ENCODE measurements around the gene NTN4.
"Not testable (repeated sequence)": the region's sequence is repeated elsewhere in the genome, so short reads cannot be mapped to it uniquely, and the experiment has no call there.

NTN4 gene

DNA sequence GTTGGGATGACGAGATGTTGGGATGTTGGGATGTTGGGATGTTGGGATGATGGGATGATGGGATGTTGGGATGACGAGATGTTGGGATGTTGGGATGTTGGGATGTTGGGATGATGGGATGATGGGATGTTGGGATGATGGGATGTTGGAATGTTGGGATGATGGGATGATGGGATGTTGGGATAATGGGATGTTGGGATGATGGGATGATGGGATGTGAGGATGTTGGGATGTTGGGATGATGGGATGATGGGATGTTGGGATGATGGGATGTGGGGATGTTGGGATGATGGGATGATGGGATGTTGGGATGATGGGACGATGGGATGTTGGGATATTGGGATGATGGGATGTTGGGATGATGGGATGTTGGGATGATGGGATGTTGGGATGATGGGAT is 135.9 kb downstream of the NTN4 start:
- not testable (repeated sequence) for DNase-seq (ENCODE audit: low read depth in 2 of 2)

DNA sequence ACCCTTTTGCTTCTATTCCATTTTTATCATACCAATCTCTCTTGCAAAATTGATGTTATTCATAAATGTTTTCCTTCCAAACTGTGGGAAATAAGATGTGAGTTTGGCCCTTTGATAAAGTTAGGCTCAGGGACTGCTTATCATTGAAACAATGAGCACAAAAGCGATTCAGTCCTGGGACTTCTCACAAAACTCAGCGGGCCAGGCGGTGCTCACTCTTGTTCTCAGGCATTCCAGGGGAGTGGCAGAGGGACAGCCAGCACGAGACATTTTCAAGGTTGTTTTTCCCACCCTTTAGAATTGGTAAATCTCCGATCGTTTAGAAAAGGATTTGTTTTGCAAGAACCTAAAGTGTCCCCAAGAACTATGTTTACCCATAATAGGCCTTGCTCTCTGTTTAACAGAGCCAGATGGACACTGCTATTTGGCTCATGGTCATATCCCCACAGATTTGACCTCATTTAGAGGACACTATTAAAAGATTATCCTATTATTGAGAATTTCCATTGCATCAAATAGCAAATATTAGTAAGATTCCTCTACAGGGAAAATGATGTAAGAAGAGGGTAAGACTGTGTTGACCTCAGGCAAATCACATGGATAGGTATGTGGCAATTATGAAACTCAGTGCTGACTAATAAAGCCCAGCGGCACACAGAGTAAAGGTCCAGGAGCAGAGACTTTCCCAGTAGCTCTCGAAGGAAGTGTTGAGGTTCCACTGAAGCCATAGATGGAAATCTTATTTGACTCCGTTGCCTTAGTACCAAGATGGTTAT is 136.6 kb downstream of the NTN4 start:
- DNase-seq (ENCODE audit: low read depth in 2 of 2), result no peak

DNA sequence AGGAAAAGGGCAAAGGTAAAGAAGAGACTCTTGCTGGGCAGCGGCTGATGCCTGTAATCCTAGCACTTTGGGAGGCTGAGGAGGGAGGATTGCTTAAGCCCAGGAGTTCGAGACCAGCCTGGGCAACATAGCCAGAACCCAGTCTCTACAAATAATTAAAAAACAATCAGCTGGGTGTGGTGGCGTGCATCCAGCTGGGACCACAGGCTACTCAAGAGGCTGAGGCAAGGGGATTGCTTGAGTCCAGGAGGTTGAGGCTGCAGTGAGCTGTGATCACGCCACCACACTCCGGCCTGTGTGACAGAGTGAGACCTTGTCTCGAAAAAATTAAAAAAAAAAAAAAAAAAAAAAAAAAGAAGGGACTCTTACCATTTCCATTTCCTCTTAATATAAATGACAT is 138.9 kb downstream of the NTN4 start:
- DNase-seq (ENCODE audit: low read depth in 2 of 2), result no peak

DNA sequence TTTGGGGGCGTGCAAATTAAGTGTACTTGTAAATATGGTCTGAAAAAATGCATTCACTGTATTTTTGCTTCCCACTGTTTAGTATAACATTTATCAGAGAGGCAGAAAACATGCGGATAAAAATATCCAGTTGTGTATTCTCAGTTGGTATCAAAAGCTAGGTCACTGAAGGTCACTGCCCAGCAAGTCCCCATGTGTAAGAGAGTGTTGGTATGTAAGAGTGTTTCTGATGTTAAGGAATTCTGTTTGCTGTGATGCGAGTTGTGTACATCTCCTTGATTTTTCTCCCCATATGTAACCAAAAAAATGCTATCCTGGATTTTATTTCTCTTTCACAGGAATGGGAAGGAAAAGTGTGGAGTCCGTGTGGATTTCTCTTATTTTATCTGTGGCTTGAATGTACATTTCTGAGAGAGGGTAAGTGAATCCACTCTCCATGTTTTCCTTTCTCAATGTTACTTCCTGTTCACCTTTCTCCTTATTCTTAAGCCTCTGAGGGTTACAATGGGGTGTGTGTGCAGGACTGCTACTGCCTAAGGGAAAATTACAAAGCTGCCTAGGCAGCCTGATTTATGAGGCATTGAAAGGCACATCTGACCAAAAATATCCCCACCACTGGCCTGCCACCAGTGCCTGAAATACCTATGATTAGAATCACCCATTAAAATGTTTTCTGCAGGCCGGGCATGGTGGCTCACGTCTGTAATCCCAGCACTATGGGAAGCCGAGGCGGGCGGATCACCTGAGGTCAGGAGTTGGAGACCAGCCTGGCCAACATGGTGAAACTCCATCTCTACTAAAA is 141.4 kb downstream of the NTN4 start:
- DNase-seq (ENCODE audit: low read depth in 2 of 2), result no peak

DNA sequence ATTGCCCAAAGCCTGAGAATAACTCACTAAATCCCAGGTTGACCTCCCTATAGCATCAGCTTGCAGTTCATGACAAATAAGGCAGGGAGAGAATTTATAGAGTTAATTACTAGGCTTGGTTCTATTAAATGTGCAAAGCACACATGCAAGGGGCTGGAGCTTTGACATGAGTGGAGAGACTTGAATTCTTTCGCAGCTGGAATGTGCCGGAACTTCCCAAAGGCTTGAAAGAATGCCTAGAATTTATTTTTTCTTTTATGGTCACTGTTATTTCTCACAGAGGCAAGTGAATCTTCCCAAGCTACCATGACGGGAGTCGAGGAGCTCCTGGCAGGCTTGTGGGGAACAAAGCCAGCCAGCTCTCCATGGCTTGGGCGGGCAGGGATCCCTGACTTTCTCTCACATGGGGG is 143.8 kb downstream of the NTN4 start:
- DNase-seq (ENCODE audit: low read depth in 2 of 2), result no peak

DNA sequence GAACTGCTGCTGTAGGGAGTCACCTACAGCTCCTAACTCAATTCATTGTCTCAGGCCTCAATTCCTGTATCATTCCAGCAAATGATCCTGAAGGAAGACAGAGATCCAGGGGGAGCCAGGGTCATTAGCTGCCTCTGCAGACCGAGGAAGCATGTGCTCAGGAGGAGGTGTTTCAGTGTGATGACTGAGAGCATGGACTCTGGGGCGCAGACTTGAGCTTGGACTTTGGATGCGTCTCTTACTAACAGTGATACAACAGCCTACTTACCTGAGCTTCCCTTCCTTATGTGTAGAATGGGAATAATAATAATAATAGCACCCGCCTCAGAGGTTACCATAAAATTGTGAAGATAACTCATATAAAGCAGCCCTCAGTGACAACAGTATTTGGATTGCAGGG is 147.3 kb downstream of the NTN4 start:
- DNase-seq (ENCODE audit: low read depth in 2 of 2), result no peak

DNA sequence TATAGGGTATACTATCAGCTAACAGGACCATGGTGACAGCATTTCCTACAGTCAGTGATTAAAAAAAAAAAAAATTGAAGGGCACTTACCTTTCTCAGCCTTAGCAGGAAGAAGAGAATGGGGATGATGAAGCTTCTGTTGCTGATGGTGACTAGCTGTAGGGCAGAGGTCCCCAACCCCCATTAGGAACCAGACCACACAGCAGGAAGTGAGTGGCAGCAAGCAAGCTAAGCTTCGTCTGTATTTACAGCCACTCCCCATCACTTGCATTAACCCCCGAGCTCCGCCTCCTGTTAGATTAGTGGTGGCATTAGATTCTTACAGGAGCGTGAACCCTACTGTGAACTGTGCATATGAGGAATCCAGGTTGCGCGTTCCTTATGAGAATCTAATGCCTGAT is 148.0 kb downstream of the NTN4 start:
- DNase-seq (ENCODE audit: low read depth in 2 of 2), result no peak

DNA sequence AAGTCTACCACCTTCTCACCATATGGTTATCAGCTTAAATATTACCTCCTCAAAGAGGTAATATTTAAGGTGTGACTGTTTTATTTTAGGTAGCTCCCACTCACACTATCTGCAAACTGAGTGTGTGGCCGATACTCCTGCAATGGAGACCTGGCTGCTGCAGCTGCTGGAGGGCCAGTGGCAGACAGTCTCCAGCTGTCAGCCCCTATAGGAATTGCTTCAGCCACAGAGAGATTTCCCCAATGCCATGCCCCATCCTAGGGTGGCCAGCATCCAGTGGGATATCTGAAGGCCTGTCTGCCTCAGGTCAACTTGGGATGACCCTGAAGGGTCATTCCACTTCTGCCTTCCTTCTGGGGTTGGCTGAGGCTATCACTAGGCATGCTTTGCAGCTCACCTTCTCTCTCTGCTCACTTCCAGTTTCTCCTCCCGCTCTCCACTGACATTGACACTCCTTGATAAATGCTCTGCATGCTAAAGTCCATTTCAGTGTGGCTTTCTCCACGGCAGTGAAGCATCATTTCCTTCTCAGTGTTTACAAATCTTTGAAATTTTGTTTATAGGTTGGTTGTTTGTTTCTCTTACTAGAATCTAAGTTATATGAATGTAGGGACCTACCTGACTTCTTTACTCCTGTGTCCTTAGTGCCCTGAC is 149.1 kb downstream of the NTN4 start:
- DNase-seq (ENCODE audit: low read depth in 2 of 2), result no peak

DNA sequence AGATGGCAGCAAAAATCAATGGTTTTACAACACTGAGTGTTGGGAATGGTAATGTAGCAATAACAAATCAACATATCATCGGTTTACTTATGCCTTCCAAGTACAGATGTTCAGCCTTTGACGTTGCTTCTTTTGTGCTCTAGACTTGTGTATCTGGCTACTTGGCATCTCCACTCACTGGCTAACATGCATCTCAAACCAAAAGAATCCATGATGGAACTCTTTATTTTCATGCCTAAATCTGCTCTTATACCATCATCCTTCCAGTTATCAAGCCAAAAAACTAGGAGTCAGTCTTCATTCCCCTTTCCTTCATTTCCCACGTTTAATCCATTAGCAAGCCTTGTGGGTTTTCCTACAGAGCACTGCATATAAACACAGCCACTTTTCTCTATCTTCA is 150.0 kb downstream of the NTN4 start:
- no peak for DNase-seq (ENCODE audit: low read depth in 2 of 2)

DNA sequence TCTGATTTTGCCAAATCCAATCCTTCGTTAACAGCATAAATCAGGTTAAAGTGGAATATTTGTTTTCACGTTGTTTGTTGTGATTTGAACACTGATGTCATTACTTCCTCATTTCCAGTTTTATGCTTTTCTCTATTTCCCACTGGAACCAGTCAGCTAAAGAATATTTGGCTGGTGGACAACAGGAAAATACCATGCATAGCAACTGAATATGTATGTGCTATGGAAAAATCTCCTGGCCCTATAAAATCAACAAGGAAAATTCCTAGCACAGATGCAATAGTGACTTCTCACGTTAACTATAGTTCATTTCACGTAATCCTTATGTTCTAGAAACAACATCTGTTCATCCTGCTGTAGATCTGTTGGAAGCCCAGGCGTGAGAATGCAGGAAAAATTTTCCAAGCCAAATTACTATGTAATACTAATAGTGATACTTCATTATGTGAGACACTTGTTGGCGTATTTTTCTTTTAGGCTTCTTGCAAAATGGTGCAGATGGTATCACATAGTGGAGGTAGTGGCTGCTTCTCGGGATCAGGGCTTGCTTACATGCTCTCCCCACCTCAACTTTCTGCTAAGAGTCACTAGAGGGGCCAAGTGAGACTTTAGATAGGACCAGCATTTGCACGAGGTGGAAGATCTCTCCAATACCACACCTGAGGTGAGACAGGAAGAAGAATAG is 153.0 kb downstream of the NTN4 start:
- DNase-seq (ENCODE audit: low read depth in 2 of 2), result no peak

DNA sequence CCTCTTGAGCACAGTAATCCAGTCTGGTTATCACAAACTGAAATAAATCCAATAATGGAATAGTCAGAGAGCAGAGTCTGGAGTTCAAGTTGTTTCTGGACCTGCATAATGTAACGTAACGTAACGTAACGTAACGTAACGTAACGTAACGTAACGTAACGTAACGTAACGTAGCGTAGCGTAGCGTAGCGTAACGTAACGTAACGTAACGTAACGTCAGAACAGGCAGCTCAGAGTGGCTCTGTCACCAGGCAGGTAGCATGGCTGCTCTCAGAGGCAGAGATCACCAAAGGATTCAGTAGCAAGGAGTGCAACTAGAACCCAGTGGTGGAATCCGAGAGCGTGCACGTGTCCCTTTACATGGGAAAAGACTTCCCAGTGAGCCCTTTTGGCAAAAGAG is 153.6 kb downstream of the NTN4 start:
- no peak for DNase-seq (ENCODE audit: low read depth in 2 of 2)

DNA sequence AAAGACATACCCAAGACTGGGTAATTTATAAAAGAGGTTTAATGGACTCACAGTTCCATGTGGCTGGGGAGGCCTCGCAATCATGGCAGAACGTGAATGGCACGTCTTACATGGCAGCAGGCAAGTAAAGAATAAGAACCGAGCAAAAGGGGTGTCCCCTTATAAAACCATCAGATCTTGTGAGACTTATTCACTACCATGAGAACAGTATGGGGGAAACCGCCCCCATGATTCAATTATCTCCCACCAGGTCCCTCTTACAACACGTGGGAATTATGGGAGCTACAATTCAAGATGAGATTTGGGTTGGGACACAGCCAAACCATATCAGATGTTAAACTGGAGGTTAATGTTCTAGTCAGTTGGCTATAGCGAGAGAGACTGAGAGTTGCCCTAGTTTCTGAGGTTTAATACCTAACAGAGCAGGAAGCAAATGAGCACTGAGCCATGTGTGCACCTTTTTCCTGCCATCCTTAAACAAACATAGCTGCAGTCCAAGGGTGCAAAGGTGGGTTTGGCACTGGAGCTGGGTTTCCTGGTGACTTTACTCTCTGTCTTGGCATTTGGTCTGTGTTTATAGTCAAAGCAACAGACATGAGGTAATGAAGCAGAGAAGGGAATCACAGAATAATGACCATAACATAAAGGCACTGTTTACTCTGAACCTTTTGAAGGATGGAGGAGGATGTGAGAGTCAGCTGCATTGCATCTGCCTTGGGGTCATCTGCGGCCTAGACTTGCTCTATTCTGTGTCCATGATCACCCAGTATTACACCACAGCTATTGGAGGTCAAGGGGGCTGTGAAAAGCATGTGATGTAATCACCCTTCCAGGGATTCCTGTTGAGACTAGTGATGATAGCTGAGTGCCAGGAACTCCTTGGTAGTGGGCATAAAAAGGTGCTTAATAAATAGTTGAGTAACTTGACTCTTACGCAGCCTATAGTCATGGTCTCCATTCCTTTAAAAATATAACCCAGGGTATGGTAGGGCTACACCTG is 155.6 kb downstream of the NTN4 start:
- DNase-seq (ENCODE audit: low read depth in 2 of 2), result no peak

DNA sequence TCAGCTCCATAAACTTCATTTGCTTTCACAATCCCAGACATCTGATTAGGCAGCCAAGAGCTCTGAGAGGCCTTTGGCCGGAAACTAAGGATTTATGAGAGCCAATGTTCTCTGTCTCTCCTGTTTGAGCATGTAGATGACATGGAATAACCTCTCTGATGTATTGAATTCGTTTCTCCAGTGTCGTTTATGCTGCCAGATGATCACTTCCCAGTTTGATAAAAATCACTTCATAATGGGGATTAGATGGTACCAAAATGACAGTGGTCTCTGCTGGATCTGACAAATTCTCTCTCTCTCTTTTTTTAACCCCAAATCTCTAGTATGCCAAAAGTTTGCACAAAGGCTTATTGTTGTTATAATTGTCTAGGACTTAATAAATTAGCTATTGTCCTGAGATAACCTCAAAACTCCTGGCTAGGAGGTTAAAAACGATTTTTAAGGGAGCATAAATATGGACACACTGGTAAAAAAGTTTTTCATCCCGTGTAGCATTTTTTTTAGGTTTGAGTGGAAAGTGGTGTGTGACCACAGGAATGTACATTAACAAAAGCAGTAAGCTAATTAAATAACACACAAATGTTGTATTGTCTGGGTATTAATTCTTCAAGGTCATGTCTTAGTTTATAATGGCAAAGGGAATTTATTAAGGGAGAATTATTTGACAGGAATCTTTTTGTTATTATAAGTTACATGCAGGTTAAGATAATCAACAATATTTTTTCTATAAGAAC is 156.7 kb downstream of the NTN4 start:
- no peak for DNase-seq (ENCODE audit: low read depth in 2 of 2)

DNA sequence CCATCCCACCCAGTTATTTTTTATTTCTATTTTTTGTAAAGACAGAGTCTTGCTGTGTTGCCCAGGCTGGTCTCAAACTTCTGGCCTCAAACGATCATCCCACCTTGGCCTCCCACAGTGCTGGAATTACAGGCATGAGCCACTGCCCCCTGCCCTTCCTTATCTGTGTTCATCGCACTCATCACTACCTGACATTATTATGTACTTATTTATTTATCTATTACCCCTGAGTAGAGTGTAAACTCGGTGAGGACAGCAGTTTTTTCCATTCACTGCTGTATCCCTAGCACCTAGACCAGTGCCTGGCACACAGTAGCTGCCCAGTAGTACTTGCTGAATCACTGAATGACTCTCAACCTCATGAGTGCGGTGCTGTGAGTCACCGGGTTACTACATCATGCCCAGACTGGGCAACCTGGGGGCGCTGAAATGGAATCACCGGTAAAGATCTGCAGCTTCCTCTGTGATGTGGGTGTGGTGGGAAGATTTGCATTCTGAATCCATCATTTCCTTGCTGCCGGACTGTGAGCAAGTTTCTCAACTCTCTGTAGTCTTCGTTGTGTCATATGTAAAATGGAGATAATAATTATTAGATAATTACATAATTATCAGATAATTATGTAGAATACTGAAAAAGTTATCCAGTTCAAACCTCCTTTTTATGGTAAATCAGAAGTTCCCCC is 157.4 kb downstream of the NTN4 start:
- no peak for DNase-seq (ENCODE audit: low read depth in 2 of 2)

DNA sequence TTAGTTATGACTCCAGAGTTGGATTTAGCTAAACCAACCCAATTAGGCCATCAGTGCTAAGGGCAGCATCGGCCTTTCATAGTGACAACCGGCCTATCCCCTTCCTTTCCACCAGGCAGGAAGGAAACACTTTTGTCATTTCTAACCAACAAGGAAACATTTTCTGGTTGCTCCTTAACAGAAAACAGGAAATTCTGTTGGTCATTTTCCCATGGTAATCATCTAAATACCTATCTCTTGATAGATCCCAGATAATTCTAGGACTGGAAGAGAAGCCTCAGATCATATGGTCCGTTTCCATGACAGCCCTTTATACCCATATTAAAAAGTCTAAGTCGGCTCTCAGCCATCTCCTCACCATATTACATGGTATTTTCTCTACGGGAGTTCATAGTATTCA is 160.1 kb downstream of the NTN4 start:
- no peak for DNase-seq (ENCODE audit: low read depth in 2 of 2)

DNA sequence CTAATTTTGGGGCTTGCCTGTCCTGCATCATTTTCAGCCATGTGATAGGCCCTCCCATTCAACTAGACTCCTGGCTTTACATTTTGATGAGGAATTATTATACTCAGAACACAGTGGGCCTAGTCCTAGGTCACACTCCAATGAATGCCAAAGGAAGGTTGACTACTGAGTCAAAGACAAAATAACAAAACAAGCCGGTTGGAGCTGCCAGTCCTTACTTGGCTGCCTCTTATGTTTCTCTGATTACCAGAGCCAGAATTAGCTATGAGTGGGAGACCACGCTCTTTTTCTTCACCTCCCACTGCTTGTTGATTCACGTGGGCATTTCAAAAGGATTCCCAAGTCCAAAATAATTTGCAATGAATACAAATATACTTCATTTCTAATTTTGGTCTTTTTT is 161.2 kb downstream of the NTN4 start:
- DNase-seq (ENCODE audit: low read depth in 2 of 2), result no peak

DNA sequence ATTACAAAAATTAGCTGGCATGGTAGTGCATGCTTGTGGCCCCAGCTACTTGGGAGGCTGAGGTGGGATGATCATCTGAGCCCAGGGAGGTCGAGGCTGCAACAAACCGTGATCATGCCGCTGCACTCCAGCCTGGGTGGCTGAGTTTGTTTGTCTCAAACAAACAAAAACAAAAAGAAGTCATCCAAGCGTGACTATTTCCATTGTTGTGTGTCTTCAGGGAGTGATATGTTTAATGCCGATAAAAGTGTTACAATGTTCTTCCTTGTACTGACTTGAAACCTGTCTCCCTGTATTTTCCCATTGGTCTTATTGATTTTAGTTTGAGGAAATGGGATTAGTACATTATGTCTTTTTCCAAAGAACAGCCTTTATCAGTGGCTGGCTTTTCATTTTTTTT is 163.7 kb downstream of the NTN4 start:
- no peak for DNase-seq (ENCODE audit: low read depth in 2 of 2)

DNA sequence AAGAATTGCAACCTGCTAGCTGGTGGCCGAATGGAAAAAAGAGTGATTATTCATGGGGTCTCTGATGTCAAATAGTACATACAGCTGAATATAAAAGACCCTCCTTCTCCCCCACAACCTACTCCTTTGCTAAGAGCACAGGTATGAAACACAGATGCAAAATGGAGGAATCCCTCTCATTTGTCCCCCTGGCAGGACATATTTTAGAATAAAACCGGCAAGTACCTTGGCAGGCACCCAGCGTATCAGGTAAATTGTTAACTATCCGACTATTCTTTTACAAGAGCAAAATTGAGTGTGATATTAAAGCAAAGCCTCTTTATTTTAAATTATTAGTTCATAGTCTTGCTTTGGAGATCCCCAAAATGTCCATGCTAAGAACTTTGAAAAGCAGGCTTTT is 165.6 kb downstream of the NTN4 start:
- DNase-seq (ENCODE audit: low read depth in 2 of 2), result no peak

DNA sequence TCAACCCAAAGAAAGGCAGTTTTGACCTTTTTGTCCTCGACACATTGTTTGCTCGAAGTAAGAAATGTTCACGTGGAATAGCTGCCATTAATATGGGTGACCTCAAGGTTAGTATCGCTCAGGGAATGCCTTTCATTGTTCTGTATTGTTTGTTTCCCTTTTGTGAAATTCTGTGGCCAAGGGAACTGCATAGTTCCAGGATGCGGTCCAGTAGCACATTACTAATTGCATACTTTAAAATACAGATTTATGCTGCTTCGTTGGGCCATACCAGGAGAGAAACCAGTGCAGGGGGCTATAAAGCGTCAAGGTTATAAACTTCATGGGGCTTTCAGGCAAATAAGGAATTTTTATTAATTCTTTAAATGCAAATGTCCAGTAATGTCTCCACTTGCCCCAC is 166.0 kb downstream of the NTN4 start:
- no peak for DNase-seq (ENCODE audit: low read depth in 2 of 2)
